Activated CD8-positive, alpha-beta memory T cell treated with anti-CD3 and anti-CD28 coated beads, Interleukin-2, amount 50 U/mL, for 48 hours (primary cell): ENCODE measurements around the gene KLHL25.
A peak's percentile ranks its signal among the peaks of the same experiment; 100 is the strongest.

Source experiments
- DNase-seq: peaks from one replicate; pipeline ENCODE4 v3.0.0-alpha.2; 2020

Gene KLHL25

GRCh38 chr15:85743392-85744055, 51.2 kb downstream of the KLHL25 start:
- DNase-seq, result no peak

GRCh38 chr15:85742186-85742821, 52.4 kb downstream of the KLHL25 start:
- DNase-seq, result no peak

GRCh38 chr15:85741662-85742061, 53.1 kb downstream of the KLHL25 start:
- no peak for DNase-seq

GRCh38 chr15:85741021-85741421, 53.7 kb downstream of the KLHL25 start:
- no peak for DNase-seq

- no peak for DNase-seq
These were observed 57.7 kb downstream of the KLHL25 start for GRCh38 chr15:85737061-85737460.

- no peak for DNase-seq
These were observed 61.3 kb downstream of the KLHL25 start for GRCh38 chr15:85733416-85733815.

- no peak for DNase-seq
These were observed 64.5 kb downstream of the KLHL25 start for GRCh38 chr15:85730001-85730820.

- no peak for DNase-seq
These were observed 67.7 kb downstream of the KLHL25 start for GRCh38 chr15:85727068-85727467.

GRCh38 chr15:85726454-85726853, 68.3 kb downstream of the KLHL25 start:
- DNase-seq, result no peak

GRCh38 chr15:85725564-85725963, 69.2 kb downstream of the KLHL25 start:
- DNase-seq, result no peak

GRCh38 chr15:85725019-85725418, 69.7 kb downstream of the KLHL25 start:
- no peak for DNase-seq

GRCh38 chr15:85723960-85724945, 70.5 kb downstream of the KLHL25 start:
- no peak for DNase-seq

GRCh38 chr15:85722374-85723152, 72.2 kb downstream of the KLHL25 start:
- DNase-seq, result no peak

- no peak for DNase-seq
These were observed 75.7 kb downstream of the KLHL25 start for GRCh38 chr15:85718981-85719380.

GRCh38 chr15:85718271-85718971, 76.3 kb downstream of the KLHL25 start:
- DNase-seq, result no peak

GRCh38 chr15:85717212-85717611, 77.5 kb downstream of the KLHL25 start:
- DNase-seq, result no peak

- no peak for DNase-seq
These were observed 78.5 kb downstream of the KLHL25 start for GRCh38 chr15:85716261-85716660.

GRCh38 chr15:85711580-85712192, 83.0 kb downstream of the KLHL25 start:
- no peak for DNase-seq

GRCh38 chr15:85710340-85710842, 84.3 kb downstream of the KLHL25 start:
- peak; percentile 61 for DNase-seq
